Memory B cell (primary cell): ENCODE results near the gene PTPRU.

Experiments used
- ATAC-seq: fragments of 150-1000 bp; cut with Tn5 transposase; 2 replicates; pipeline ENCODE4 v1.10.0; 2021; ENCODE audit warnings: low read depth, mild to moderate bottlenecking, moderate library complexity
- DNase-seq, 2 donors: peaks; one replicate each; pipeline ENCODE4 v3.0.0; 2022; ENCODE audit warnings: low spot score in 2 of 2
- H3K27ac Mint-ChIP-seq: one replicate; pipeline ENCODE4 v1.8.0; 2022; ENCODE audit warnings: mild to moderate bottlenecking, moderate library complexity, mixed read lengths
- H3K27me3 Mint-ChIP-seq: one replicate; pipeline ENCODE4 v1.8.0; 2022; ENCODE audit warnings: mixed read lengths
- H3K36me3 Mint-ChIP-seq: one replicate; pipeline ENCODE4 v1.8.0; 2022; ENCODE audit warnings: mild to moderate bottlenecking, mixed read lengths
- H3K4me1 Mint-ChIP-seq: one replicate; pipeline ENCODE4 v1.8.0; 2022; ENCODE audit warnings: mixed read lengths
- H3K4me3 Mint-ChIP-seq: one replicate; pipeline ENCODE4 v1.8.0; 2022; ENCODE audit warnings: mild to moderate bottlenecking, moderate library complexity, mixed read lengths
- H3K9me3 Mint-ChIP-seq: one replicate; pipeline ENCODE4 v1.8.0; 2022; ENCODE audit warnings: mixed read lengths

The PTPRU gene

DNA sequence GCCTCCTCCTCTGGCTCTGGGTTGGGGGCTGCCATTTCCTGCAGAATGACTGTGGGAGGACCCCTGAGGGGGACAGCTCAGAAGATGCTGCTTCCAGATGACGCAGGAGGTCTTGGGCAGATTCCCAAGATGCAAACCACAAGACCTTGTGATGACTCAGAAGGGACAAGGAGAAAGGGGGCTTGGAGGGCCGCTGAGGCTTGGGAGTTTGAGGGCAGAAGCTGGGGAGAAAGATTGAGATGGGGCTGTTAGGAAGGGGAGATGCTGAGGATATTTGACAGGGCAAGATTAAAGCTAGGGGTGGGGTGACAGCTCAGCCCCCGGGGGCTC is 7.5 kb downstream of the PTPRU start:
- Mint-ChIP-seq H3K9me3 (no peaks in the 10 kb centered on the region), H3K36me3 (no peaks in the 10 kb centered on the region), H3K4me1 (no peaks in the 10 kb centered on the region), H3K27ac (no peak overlapping the region), H3K4me3 (no peak overlapping the region), H3K27me3 (peaks cover 19% of the 10 kb centered on the region)
- no peak for ATAC-seq
- no peak for DNase-seq

DNA sequence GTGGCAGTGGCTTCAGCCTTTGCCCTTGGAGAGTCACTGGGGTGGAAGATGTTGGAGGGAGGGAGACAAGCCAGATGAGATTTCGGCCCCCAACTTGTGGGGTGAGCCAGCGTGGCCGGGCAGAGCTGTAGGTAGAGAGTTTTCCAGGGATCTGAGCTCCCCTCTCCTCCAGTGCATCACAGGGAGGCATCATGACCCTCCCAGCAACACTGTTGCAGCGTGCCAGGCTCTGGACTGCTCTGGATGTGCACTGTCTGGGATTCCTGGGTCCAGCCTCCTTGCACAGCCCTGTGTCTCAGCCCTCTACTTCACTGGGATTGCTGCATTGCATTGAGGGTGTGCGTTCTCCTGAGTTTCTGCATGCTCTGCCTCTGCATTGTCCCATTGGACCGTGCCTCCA is 8.9 kb downstream of the PTPRU start:
- ATAC-seq (no peak), DNase-seq (no peak)
- Mint-ChIP-seq H3K4me3 (no peak overlapping the region), H3K4me1 (no peaks in the 10 kb centered on the region), H3K36me3 (no peaks in the 10 kb centered on the region), H3K9me3 (no peaks in the 10 kb centered on the region), H3K27me3 (peaks cover 21% of the 10 kb centered on the region), H3K27ac (no peak overlapping the region)

DNA sequence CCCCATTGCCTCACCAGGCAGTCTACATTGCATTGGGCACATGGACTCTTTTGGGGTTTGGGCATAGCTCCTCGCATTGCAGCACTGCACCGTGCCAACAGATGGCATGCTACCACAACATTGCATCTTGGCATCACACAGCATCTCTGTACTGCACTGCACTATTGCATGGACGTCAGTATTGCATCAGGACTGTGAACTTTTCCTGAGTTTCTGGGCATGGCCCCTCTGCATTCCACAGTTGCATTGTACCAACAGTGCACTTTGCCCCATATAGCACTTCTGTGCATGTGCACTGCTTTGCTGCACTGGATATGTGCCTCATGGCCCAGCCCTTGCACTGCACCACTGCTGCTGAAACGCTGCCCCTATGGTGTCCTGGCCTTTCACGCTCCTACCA is 9.6 kb downstream of the PTPRU start:
- peaks cover 19% of the 10 kb centered on the region for H3K27me3 Mint-ChIP-seq
- no peaks in the 10 kb centered on the region for H3K4me1 Mint-ChIP-seq
- no peaks in the 10 kb centered on the region for H3K9me3 Mint-ChIP-seq
- ATAC-seq (peak; percentile 46), DNase-seq (no peak)
- H3K4me3 Mint-ChIP-seq = no peak overlapping the region
- no peaks in the 10 kb centered on the region for H3K36me3 Mint-ChIP-seq
- no peak overlapping the region for H3K27ac Mint-ChIP-seq

DNA sequence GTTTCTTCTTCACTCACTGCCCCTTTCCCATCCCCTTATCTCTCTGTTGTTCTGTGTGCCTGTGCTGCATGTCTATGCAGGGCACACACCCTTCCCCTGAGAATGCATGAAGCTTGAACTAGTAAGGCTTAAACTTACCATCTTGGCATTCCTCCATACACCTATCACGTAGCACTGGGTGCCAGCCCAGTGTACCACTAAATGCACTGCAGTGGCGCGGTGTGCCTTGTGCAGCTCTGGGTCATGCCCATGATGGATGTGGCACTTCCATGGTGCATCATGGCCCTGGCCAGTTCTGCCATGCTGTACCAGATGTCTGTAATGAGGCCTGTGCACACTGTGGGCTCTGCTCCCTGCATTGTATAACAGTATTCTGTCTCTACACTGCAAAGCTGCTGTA is 10.7 kb downstream of the PTPRU start:
- peaks cover 18% of the 10 kb centered on the region for H3K27me3 Mint-ChIP-seq
- H3K4me1 Mint-ChIP-seq = no peaks in the 10 kb centered on the region
- H3K27ac Mint-ChIP-seq = no peak overlapping the region
- ATAC-seq = no peak
- no peaks in the 10 kb centered on the region for H3K36me3 Mint-ChIP-seq
- no peak overlapping the region for H3K4me3 Mint-ChIP-seq
- no peaks in the 10 kb centered on the region for H3K9me3 Mint-ChIP-seq
- DNase-seq = no peak

DNA sequence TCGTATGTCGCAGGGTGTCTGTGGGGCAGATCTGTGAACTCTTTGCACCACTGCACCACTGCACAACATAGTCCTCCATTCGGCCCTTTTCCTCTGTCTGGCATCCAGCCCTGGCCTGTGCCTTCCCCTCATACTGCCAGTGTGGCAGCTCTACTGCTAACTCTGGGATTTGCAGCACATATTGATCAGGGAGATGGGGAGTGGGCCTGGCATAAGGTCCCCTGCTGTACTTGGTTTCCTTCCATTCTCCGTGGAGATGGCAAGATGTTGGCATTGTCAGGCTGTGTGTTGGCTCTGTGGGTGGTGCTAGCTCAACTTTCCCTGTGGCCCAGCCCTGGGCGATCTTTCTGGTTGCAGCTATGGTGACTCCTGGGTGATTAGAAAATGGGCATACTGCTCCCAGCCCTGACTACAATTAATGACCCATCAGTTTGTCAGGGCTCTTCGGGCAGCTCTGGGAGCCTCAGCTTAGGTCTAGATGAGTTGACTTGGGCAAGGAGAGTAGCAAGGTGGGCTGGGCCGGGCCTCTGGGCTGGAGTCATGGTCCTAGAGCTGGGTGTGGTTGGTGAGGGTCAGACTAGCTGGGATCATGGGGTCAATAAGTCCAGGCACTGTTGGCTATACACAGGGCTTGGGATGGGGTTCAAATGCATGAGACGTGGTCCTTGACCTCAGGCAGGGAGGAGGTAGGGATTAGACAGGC is 11.4 kb downstream of the PTPRU start:
- Mint-ChIP-seq H3K4me1 (no peaks in the 10 kb centered on the region), H3K36me3 (no peaks in the 10 kb centered on the region), H3K9me3 (no peaks in the 10 kb centered on the region), H3K4me3 (no peak overlapping the region), H3K27me3 (peaks cover 18% of the 10 kb centered on the region), H3K27ac (no peak overlapping the region)
- no peak for ATAC-seq
- no peak for DNase-seq

DNA sequence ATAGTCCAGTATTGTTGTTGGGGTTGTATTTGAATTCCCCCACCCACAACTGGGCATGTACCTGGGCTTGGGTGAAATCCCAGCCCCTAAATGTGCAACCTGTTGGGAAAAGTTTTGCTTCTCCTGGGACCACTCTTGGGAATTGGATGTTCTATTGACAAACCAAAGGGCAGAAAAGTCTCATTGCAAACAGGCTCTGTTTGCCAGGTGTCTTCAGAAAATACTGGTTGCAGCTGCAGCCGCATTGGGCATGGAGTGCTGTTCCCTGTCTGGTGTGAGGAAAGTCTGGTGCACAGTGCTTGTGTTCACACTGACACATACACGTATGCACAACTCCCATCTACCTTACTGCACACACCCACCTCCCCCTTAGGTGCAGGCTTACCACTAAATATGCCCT is 12.1 kb downstream of the PTPRU start:
- no peak for DNase-seq
- H3K36me3 Mint-ChIP-seq = no peaks in the 10 kb centered on the region
- no peak overlapping the region for H3K27ac Mint-ChIP-seq

DNA sequence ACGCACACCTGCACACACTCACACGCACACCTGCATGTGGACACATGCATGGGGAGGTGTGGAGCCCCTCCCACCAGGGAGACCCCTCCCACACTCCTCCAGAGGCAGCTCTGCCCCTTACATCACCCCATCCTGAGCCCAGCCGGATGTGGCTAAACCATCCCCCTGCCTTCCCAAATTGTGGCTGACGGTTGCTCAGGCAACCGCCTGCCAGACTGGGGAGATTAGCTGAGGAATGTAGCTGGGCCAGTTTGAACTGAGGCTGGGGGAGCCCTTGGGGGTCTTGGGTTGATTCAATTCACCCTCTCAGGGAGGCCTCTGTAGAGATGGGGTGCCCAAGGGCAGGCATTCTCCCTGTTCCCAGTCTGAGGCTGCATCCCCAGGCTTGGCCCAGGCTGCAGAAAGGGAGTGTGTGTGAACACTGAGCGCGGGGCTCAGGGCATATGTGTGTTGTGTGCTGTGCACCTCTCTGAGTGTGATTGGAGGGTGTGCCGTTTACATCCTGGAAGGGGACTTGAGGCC is 12.9 kb downstream of the PTPRU start:
- no peak overlapping the region for H3K27ac Mint-ChIP-seq
- no peak overlapping the region for H3K4me3 Mint-ChIP-seq
- H3K4me1 Mint-ChIP-seq = no peaks in the 10 kb centered on the region
- peaks cover 18% of the 10 kb centered on the region for H3K27me3 Mint-ChIP-seq
- DNase-seq = no peak
- no peaks in the 10 kb centered on the region for H3K36me3 Mint-ChIP-seq
- ATAC-seq = no peak
- H3K9me3 Mint-ChIP-seq = no peaks in the 10 kb centered on the region

More for the DNA sequence above, 12.1 kb downstream of the PTPRU start:
- ATAC-seq = no peak
- Mint-ChIP-seq H3K9me3 (no peaks in the 10 kb centered on the region), H3K4me3 (no peak overlapping the region), H3K4me1 (no peaks in the 10 kb centered on the region), H3K27me3 (peaks cover 18% of the 10 kb centered on the region)

DNA sequence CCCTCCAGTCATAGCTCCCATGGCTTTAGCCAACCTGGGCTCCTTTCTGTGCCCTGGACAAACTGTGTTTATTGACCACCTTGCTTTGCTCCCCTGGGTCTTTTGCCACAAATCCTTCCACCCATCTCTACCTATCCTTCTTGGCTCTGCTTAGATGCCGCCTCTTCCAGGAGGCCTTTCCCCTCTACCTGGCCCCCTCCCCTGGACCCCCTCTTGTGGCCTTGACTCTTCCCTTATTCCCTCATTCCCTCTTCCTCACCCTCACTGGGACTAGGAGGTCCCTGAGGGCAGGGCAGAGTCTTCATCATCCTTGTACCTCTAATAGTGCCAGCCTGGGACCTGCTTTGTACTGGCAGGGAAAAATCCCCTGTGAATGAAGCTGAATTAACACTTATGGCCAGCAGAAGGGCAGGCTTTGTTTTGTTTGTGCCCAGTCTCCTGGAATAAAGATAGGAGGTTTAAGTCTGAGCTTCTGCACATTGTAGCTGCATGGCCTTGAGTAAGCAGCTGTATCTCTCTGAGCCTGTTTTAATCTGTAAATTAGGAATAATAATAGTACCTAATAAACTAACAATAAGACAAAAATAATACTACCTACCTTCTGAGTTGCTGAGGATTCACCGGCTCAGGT is 13.7 kb downstream of the PTPRU start:
- Mint-ChIP-seq H3K27me3 (peaks cover 18% of the 10 kb centered on the region), H3K27ac (no peak overlapping the region), H3K9me3 (no peaks in the 10 kb centered on the region), H3K4me3 (no peak overlapping the region), H3K36me3 (no peaks in the 10 kb centered on the region), H3K4me1 (no peaks in the 10 kb centered on the region)
- ATAC-seq (no peak), DNase-seq (no peak)

DNA sequence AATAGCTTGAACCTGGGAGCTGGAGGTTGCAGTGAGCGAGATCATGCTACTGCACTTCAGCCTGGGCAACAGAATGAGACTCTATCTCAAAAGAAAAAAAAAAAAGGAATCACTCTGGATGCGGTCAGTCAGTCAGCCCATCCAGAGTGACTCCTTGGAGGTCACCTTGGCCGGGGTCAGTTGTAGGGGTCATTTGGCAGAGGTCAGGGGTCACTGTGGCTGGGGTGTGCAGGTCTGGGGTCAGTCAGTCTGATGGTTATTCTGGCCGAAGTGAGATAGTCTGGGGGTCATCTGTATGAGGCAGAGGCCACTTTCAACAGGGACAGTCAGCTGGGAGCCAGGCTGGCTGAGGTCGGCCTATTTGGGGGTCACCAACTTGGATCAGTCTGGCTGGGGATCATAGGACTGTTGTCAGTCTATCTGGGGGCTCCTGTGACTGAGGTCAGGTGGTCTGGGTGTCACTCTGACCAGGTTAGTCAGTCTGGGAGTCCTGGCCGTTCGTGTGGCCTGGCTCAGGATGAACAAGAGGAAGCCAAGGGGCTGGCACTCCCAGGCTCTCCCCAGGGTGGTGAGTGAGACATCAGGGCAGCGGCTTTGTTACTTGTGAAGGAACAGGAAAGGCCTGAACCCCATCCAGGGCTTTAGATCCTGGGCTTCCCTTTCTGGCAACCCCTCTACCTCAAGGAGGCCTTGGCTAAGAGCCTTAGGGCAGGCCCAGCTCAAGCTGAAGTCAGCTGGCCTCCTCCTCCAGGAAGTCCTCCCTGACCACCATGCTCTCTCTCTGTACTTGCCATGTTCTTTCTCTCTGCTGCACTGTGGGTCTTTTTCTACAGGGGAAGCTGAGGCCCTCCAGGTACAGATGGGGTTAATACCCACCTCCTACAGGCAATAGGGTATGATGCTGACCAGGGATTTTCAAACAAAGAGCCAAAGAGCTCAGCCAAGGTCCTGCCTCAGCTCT is 15.1 kb downstream of the PTPRU start:
- Mint-ChIP-seq H3K27me3 (peaks cover 18% of the 10 kb centered on the region), H3K4me1 (no peaks in the 10 kb centered on the region), H3K27ac (no peak overlapping the region), H3K9me3 (no peaks in the 10 kb centered on the region), H3K36me3 (no peaks in the 10 kb centered on the region), H3K4me3 (no peak overlapping the region)
- no peak for ATAC-seq
- no peak for DNase-seq

DNA sequence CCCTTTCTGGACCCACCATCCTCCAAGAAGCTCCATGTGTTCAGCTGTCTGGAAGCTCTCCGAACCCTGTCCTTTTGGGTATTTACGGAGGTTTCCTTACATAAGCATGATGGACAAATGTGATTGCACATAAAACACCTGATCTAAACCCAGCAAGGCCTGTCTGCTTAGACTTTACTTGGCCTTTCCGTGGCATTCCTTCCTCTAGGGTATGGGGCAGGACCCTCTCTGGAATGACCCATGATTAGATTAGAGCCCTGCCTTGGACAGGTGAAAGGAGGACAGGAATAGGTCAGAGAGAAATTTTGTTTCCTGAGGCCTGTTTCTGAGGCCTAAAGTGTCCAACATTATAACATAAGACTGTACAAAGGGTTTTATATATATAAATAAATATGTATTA is 16.9 kb downstream of the PTPRU start:
- no peak for ATAC-seq
- no peak overlapping the region for H3K27ac Mint-ChIP-seq

DNA sequence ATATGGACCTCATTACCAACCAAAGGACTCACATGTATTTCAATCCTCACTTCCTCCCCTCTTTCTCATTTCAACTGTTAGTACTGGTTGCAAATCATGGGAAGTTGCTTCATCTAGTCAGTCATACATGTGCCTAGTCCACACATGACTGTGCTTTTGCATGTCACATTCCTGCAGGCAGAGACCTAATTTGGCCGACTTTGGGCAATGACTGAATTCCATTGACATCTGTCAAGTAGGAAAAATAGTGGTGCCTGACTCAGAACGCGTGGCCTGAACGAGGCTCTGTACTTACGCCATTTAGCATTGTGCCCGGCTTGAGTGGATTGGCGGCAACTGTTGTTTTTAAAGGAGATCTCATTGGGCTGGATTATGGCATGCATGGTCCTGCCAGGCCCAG is 18.0 kb downstream of the PTPRU start:
- ATAC-seq = no peak
- no peaks in the 10 kb centered on the region for H3K36me3 Mint-ChIP-seq
- no peaks in the 10 kb centered on the region for H3K4me1 Mint-ChIP-seq
- no peak overlapping the region for H3K4me3 Mint-ChIP-seq
- H3K27ac Mint-ChIP-seq = no peak overlapping the region
- no peak for DNase-seq
- H3K27me3 Mint-ChIP-seq = peaks cover 12% of the 10 kb centered on the region
- no peaks in the 10 kb centered on the region for H3K9me3 Mint-ChIP-seq

More for the DNA sequence above, 16.9 kb downstream of the PTPRU start:
- Mint-ChIP-seq H3K9me3 (no peaks in the 10 kb centered on the region), H3K4me3 (no peak overlapping the region), H3K27me3 (peaks cover 11% of the 10 kb centered on the region), H3K4me1 (no peaks in the 10 kb centered on the region), H3K36me3 (no peaks in the 10 kb centered on the region)
- DNase-seq = no peak

DNA sequence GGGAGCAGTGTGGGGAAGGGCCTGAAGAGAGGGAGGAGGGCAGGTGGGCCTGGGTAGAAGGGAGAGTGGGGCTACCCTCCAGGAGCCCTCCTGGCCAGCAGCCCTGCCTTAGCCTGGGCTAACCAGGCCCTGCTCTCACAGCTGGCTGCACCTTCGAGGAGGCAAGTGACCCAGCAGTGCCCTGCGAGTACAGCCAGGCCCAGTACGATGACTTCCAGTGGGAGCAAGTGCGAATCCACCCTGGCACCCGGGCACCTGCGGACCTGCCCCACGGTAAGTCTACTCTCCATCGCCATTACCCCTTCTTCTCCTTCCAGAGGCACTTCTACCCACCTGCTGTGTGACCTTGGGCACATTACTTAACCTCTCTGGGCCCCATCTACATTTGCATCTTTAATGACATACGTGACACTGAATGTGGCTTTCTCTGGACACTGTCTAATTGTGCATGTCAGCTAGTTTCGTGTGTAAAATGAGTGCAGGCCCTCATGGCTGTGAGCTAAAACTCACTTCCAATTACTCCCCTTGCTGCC is 18.9 kb downstream of the PTPRU start:
- H3K4me3 Mint-ChIP-seq = no peak overlapping the region
- peaks cover 3% of the 10 kb centered on the region for H3K4me1 Mint-ChIP-seq
- ATAC-seq = no peak
- peaks cover 11% of the 10 kb centered on the region for H3K27me3 Mint-ChIP-seq
- H3K9me3 Mint-ChIP-seq = no peaks in the 10 kb centered on the region
- no peak overlapping the region for H3K27ac Mint-ChIP-seq
- no peaks in the 10 kb centered on the region for H3K36me3 Mint-ChIP-seq
- no peak for DNase-seq

DNA sequence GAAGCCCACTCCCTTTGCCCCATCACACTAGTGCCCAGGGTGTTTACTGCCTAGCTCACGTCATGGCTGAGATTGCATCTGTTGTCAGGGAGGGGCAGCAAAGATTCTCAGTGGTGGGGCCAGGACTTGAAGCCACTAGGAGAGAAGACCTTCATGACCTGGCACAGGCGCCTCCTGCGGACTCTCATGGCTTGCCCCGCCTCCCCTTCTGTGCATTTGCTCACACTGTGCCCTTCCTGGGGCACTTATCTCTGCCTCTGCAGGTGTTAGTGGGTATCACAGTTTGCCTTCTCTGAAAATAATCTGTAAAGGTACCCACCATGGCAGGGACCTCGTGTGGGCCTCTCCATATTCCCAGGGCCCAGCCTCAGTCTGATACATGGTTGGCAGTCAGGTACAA is 20.1 kb downstream of the PTPRU start:
- H3K4me3 Mint-ChIP-seq = no peak overlapping the region
- no peak for DNase-seq
- peaks cover 17% of the 10 kb centered on the region for H3K27me3 Mint-ChIP-seq
- no peak overlapping the region for H3K27ac Mint-ChIP-seq
- peak; percentile 53 for ATAC-seq
- peaks cover 7% of the 10 kb centered on the region for H3K4me1 Mint-ChIP-seq
- no peaks in the 10 kb centered on the region for H3K9me3 Mint-ChIP-seq
- H3K36me3 Mint-ChIP-seq = no peaks in the 10 kb centered on the region
